ENCODE results near the gene PRKCE. TPM values are rescaled to one million over a fixed set of nuclear protein-coding genes. Genes with fewer than 3 reads are reported as not detected.

PRKCE gene
- total and polyA plus RNA-seq, 2 donors (not counting 3 experiments of a cell fraction or from before 2014, with no cell fraction given), result 27.9 to 33.9 TPM

DNA sequence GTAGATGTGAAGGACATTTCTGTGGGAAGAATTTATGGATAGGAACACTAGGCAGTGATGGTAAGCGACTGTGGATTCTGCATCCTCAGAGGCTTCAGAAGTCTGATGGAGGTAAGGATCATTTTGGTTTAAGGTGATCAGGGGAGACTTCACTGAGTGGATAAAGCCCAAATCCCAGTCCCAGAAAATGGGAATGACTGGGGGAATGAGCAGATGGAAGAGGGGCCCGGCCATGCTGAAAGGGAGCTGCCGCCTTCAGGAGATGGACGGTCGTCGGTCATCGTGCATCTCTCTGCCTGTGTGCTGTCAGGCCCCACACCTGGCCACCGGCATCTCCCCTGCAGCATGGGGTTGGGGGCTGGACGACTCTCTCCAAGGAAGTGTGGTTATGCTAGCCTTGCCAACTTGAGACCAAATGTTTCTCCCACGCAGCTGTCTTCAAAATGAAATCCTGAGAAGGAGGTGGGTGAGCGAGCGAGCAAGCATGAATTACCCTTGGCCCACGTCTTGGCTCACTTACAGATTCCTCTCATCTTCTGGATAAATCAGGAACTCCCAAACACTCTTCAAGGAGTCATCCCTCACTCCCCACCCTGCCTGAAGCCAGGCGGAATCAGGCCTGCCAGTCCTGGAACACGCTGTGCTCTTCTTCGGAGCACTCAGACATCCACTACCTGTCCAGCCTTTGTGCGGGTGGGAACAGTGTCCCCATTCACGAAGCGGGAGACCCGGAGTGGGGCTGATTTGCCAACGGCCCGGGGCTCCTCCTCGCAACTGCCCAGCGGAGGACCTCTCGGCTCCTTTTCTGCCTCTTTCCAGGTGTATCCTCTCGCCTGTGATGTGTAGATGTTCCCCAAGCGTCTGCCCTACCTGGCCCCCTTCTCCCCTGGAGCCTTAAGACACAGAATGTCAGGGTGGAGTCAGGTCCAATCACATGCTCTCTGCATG, 85.6 kb downstream of the PRKCE start:
- no peaks in the 10 kb centered on the region for H3K36me3 ChIP-seq (ENCODE audit: control insufficient read depth in 2 of 2, extremely low read depth in 1 of 2, insufficient read depth in 2 of 2, low read length in 2 of 2)
- no peak for TF ChIP-seq MYC (IDR thresholded peaks at IDR 0.05; ENCODE audit: low read depth, low read length)
- TF ChIP-seq, protein P1, sequence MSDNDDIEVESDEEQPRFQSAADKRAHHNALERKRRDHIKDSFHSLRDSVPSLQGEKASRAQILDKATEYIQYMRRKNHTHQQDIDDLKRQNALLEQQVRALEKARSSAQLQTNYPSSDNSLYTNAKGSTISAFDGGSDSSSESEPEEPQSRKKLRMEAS (IDR thresholded peaks at IDR 0.05; ENCODE audit: insufficient read depth, insufficient read length), result no peak
- TF ChIP-seq FOS (IDR thresholded peaks at IDR 0.05; ENCODE audit: borderline replicate concordance, insufficient read depth, low read length), result no peak
- no peak for TF ChIP-seq POLR2A (IDR thresholded peaks at IDR 0.05; ENCODE audit: low read depth, low read length)
- FAIRE-seq, result no peak
- BruUV-seq (replicated peaks), result no TSS peak
- H3K27me3 ChIP-seq (ENCODE audit: control insufficient read depth in 2 of 2, insufficient read depth in 2 of 2, low read length in 2 of 2), result no peaks in the 10 kb centered on the region
- intact Hi-C loops (cut with micrococcal nuclease) (loop anchor here (5.0 kb wide), 1 partner anchor 980 kb away; no protein-coding TSS in a partner anchor), dilution Hi-C loops (cut with MboI; ENCODE audit: extremely low pct_ligation_motif_present, low sequenced_read_pairs) (no loop called here)
- H3K27ac ChIP-seq (ENCODE audit: insufficient read depth, low read depth, low read length), result no peak overlapping the region
- H3K9me1 ChIP-seq (replicated peaks; ENCODE audit: control insufficient read depth, extremely low read depth, insufficient read depth, low read length), result no peaks in the 10 kb centered on the region
- no peak overlapping the region for H3K4me3 ChIP-seq (replicated peaks in 1 of 3; ENCODE audit: insufficient read depth in 1 of 3, low read depth in 1 of 3, low read length in 3 of 3)
- no peak for DNase-seq (ENCODE audit: low read depth, low spot score)
- H3K4me2 ChIP-seq (ENCODE audit: insufficient read depth, low read length), result no peak overlapping the region
- CTCF ChIA-PET, result no interaction called here
- H3K9me3 ChIP-seq (replicated peaks; ENCODE audit: control insufficient read depth, insufficient read depth, low read length), result no peaks in the 10 kb centered on the region
- POLR2A ChIA-PET, result no interaction called here
- no peaks in the 10 kb centered on the region for H3K4me1 ChIP-seq (ENCODE audit: control insufficient read depth, extremely low read depth, insufficient read depth, low read length)
- no peak overlapping the region for H3K9ac ChIP-seq (replicated peaks; ENCODE audit: extremely low read depth, insufficient read depth, low read length)
- no peak overlapping the region for H2AFZ ChIP-seq (ENCODE audit: low read depth, low read length)
- H4K20me1 ChIP-seq (replicated peaks; ENCODE audit: control insufficient read depth, extremely low read depth, insufficient read depth, low read length), result no peaks in the 10 kb centered on the region
- no peaks in the 10 kb centered on the region for H3K79me2 ChIP-seq (ENCODE audit: control insufficient read depth, insufficient read depth, low read length)

DNA sequence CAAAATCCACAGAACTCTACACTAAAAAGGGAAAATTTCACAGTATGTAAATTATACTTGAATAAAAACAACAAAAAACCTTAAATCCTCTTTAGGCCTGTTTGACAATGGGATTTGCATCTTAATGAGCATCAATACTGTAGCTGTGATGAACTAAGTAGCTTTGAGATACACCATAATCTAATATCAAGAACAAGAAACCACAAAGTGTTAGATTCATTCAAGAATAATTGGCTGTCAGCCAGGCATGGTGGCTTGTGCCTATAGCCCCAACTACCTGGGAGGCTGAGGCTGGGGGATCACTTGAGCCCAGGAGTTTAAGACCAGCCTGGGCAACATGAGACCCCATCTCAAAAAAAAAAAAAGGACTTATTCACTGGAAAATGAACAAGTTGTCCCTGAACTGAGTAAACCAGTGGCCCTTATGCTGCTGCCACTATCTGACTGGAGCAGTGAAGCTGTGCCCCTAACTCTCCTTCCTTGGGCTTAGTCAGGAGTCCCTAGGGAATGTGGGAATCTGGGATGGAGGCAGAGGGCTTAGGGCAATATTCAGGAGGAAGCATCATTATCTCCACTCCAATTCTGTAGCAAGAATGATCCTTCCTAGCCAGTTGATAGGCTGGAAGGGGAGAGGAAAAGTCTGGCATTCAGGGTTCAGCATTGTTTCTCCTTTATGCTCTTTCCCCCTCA, 88.5 kb downstream of the PRKCE start:
- no peaks in the 10 kb centered on the region for H4K20me1 ChIP-seq (replicated peaks; ENCODE audit: control insufficient read depth, extremely low read depth, insufficient read depth, low read length)
- no peaks in the 10 kb centered on the region for H3K9me1 ChIP-seq (replicated peaks; ENCODE audit: control insufficient read depth, extremely low read depth, insufficient read depth, low read length)
- BruUV-seq (replicated peaks), result no TSS peak
- ChIA-PET POLR2A (interaction anchor here (0.5 kb wide), 1 partner anchor 1734 kb away, joined by 8 read pairs; no protein-coding TSS in a partner anchor), CTCF (interaction anchor here (1.2 to 2.1 kb wide), 2 partner anchors 10 to 19 kb away, joined by 3 to 8 read pairs; no protein-coding TSS in a partner anchor)
- no peak for FAIRE-seq
- TF ChIP-seq JUN (IDR thresholded peaks at IDR 0.05; ENCODE audit: borderline replicate concordance, insufficient read depth, insufficient read length, low read depth), result no peak
- TF ChIP-seq MYC (IDR thresholded peaks at IDR 0.05; ENCODE audit: low read depth, low read length), result no peak
- TF ChIP-seq, protein P1 (IDR thresholded peaks at IDR 0.05; ENCODE audit: insufficient read depth, insufficient read length), result no peak
- TF ChIP-seq, protein P2, sequence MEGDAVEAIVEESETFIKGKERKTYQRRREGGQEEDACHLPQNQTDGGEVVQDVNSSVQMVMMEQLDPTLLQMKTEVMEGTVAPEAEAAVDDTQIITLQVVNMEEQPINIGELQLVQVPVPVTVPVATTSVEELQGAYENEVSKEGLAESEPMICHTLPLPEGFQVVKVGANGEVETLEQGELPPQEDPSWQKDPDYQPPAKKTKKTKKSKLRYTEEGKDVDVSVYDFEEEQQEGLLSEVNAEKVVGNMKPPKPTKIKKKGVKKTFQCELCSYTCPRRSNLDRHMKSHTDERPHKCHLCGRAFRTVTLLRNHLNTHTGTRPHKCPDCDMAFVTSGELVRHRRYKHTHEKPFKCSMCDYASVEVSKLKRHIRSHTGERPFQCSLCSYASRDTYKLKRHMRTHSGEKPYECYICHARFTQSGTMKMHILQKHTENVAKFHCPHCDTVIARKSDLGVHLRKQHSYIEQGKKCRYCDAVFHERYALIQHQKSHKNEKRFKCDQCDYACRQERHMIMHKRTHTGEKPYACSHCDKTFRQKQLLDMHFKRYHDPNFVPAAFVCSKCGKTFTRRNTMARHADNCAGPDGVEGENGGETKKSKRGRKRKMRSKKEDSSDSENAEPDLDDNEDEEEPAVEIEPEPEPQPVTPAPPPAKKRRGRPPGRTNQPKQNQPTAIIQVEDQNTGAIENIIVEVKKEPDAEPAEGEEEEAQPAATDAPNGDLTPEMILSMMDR (IDR thresholded peaks at IDR 0.05; ENCODE audit: extremely low read depth in 1 of 2, insufficient read depth in 1 of 2, low read depth in 1 of 2, low read length in 2 of 2), result no peak
- no peak for TF ChIP-seq EZH2 (IDR thresholded peaks at IDR 0.05; ENCODE audit: borderline replicate concordance, low read depth, low read length, severe bottlenecking)
- TF ChIP-seq FOS (IDR thresholded peaks at IDR 0.05; ENCODE audit: borderline replicate concordance, insufficient read depth, low read length), result no peak
- TF ChIP-seq GATA2 (IDR thresholded peaks at IDR 0.05; ENCODE audit: insufficient read depth, insufficient read length, low read depth, low read length), result no peak
- TF ChIP-seq POLR2AphosphoS5 (IDR thresholded peaks at IDR 0.05; ENCODE audit: insufficient read depth, low read depth, low read length), result no peak
- no peak for TF ChIP-seq POLR2A (IDR thresholded peaks at IDR 0.05; ENCODE audit: low read depth, low read length)
- no peak overlapping the region for H3K4me3 ChIP-seq (replicated peaks in 1 of 3; ENCODE audit: insufficient read depth in 1 of 3, low read depth in 1 of 3, low read length in 3 of 3)
- no peaks in the 10 kb centered on the region for H3K9me3 ChIP-seq (replicated peaks; ENCODE audit: control insufficient read depth, insufficient read depth, low read length)
- no peak overlapping the region for H3K9ac ChIP-seq (replicated peaks; ENCODE audit: extremely low read depth, insufficient read depth, low read length)
- intact Hi-C loops (cut with micrococcal nuclease) (loop anchor here (5.0 kb wide), 1 partner anchor 977 kb away; no protein-coding TSS in a partner anchor), dilution Hi-C loops (cut with MboI; ENCODE audit: extremely low pct_ligation_motif_present, low sequenced_read_pairs) (no loop called here)
- H3K27me3 ChIP-seq (ENCODE audit: control insufficient read depth in 2 of 2, insufficient read depth in 2 of 2, low read length in 2 of 2), result no peaks in the 10 kb centered on the region
- H3K79me2 ChIP-seq (ENCODE audit: control insufficient read depth, insufficient read depth, low read length), result no peaks in the 10 kb centered on the region
- H3K4me1 ChIP-seq (ENCODE audit: control insufficient read depth, extremely low read depth, insufficient read depth, low read length), result peaks cover 6% of the 10 kb centered on the region
- no peak overlapping the region for H3K27ac ChIP-seq (ENCODE audit: insufficient read depth, low read depth, low read length)
- no peak for DNase-seq (ENCODE audit: low read depth, low spot score)
- no peaks in the 10 kb centered on the region for H3K36me3 ChIP-seq (ENCODE audit: control insufficient read depth in 2 of 2, extremely low read depth in 1 of 2, insufficient read depth in 2 of 2, low read length in 2 of 2)
- no peak overlapping the region for H2AFZ ChIP-seq (ENCODE audit: low read depth, low read length)
- no peak overlapping the region for H3K4me2 ChIP-seq (ENCODE audit: insufficient read depth, low read length)
